Measurements from ENCODE around the gene LPO. TPM values are rescaled to one million over a fixed set of nuclear protein-coding genes. Genes with fewer than 3 reads are reported as not detected.

Gene LPO
- polyA plus RNA-seq, 1 experiment = not detected

GRCh38 chr17:58204796-58205195, 33.6 kb upstream of the LPO start:
- Histone ChIP-seq H3K27me3 (ENCODE audit: control insufficient read depth, insufficient read depth, low read length) (peaks cover 3% of the 10 kb centered on the region), H3K9me3 (ENCODE audit: control insufficient read depth, insufficient read depth, low read length) (no peaks in the 10 kb centered on the region), H3K27ac (ENCODE audit: low read depth, low read length) (no peak overlapping the region), H3K4me3 (ENCODE audit: low read depth, low read length) (no peak overlapping the region)
- DNase-seq (ENCODE audit: low read depth, low spot score) = no peak
- no peak for TF ChIP-seq CTCF (IDR thresholded peaks at IDR 0.05; ENCODE audit: low read depth, low read length)
- CTCF ChIA-PET = no interaction called here
- POLR2A ChIA-PET = no interaction called here

- POLR2A ChIA-PET = no interaction called here
- no peak for DNase-seq (ENCODE audit: low read depth, low spot score)
- Histone ChIP-seq H3K9me3 (ENCODE audit: control insufficient read depth, insufficient read depth, low read length) (no peaks in the 10 kb centered on the region), H3K4me3 (ENCODE audit: low read depth, low read length) (no peak overlapping the region), H3K27ac (ENCODE audit: low read depth, low read length) (no peak overlapping the region), H3K27me3 (ENCODE audit: control insufficient read depth, insufficient read depth, low read length) (no peaks in the 10 kb centered on the region)
- CTCF ChIA-PET = no interaction called here
- TF ChIP-seq CTCF (IDR thresholded peaks at IDR 0.05; ENCODE audit: low read depth, low read length) = no peak
Measured at GRCh38 chr17:58205936-58206335, 32.4 kb upstream of the LPO start.

GRCh38 chr17:58207451-58207850, 30.9 kb upstream of the LPO start:
- no peak overlapping the region for H3K27ac ChIP-seq (ENCODE audit: low read depth, low read length)
- DNase-seq (ENCODE audit: low read depth, low spot score) = no peak
- H3K9me3 ChIP-seq (ENCODE audit: control insufficient read depth, insufficient read depth, low read length) = no peaks in the 10 kb centered on the region
- CTCF ChIA-PET = no interaction called here
- POLR2A ChIA-PET = no interaction called here
- H3K27me3 ChIP-seq (ENCODE audit: control insufficient read depth, insufficient read depth, low read length) = no peaks in the 10 kb centered on the region
- TF ChIP-seq CTCF (IDR thresholded peaks at IDR 0.05; ENCODE audit: low read depth, low read length) = no peak
- no peak overlapping the region for H3K4me3 ChIP-seq (ENCODE audit: low read depth, low read length)

- CTCF ChIA-PET = no interaction called here
- DNase-seq (ENCODE audit: low read depth, low spot score) = no peak
- Histone ChIP-seq H3K4me3 (ENCODE audit: low read depth, low read length) (no peak overlapping the region), H3K9me3 (ENCODE audit: control insufficient read depth, insufficient read depth, low read length) (no peaks in the 10 kb centered on the region), H3K27me3 (ENCODE audit: control insufficient read depth, insufficient read depth, low read length) (no peaks in the 10 kb centered on the region), H3K27ac (ENCODE audit: low read depth, low read length) (no peak overlapping the region)
- TF ChIP-seq CTCF (IDR thresholded peaks at IDR 0.05; ENCODE audit: low read depth, low read length) = no peak
- POLR2A ChIA-PET = no interaction called here
Measured at GRCh38 chr17:58208344-58208743, 30.0 kb upstream of the LPO start.

- Histone ChIP-seq H3K4me3 (ENCODE audit: low read depth, low read length) (no peak overlapping the region), H3K9me3 (ENCODE audit: control insufficient read depth, insufficient read depth, low read length) (no peaks in the 10 kb centered on the region), H3K27ac (ENCODE audit: low read depth, low read length) (no peak overlapping the region), H3K27me3 (ENCODE audit: control insufficient read depth, insufficient read depth, low read length) (no peaks in the 10 kb centered on the region)
- ChIA-PET CTCF (interaction anchor here (0.7 kb wide), 1 partner anchor 11 kb away, joined by 3 read pairs; no protein-coding TSS in a partner anchor), POLR2A (no interaction called here)
- no peak for DNase-seq (ENCODE audit: low read depth, low spot score)
- TF ChIP-seq CTCF (IDR thresholded peaks at IDR 0.05; ENCODE audit: low read depth, low read length) = no peak
Measured at GRCh38 chr17:58210922-58211321, 27.5 kb upstream of the LPO start.

Measured in AG04450 (cell line).